ENCODE data around the gene DNAAF8.

The DNAAF8 gene

DNA sequence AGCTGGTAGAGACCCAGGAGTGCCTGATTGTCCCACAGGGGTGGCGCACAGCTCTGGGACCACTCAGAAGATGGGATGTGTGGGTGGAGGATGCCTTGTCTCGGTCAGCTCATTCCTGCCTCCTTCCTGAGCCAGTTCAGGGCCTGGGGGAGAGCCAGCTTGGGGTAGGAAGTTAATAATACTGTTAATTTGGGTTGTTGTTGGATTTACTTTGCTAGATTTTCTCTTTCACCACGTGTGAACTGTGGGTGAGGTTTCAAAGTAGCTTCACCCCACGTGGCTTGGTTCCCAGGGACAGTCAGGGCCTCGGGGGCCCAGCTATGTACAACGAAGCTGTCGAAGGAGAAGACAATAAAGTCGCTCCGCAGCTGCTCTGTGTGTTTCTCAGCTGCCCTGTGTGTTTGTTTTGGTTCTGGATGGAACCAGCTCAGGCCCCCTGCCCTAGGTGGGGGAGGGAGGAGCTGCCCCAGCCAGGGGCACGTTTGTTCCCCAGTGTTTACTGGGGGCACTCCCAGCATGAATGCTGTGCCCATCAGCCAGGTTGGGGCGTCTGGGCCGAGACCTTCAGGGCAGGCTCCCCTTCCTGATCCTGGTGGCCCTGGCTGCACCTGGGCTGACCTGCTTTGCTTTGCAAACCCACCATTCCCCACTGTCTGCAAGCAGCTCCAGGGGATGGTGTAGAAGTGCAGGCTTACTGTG is 38.7 kb upstream of the DNAAF8 start:
- DNase-seq = no peak

DNA sequence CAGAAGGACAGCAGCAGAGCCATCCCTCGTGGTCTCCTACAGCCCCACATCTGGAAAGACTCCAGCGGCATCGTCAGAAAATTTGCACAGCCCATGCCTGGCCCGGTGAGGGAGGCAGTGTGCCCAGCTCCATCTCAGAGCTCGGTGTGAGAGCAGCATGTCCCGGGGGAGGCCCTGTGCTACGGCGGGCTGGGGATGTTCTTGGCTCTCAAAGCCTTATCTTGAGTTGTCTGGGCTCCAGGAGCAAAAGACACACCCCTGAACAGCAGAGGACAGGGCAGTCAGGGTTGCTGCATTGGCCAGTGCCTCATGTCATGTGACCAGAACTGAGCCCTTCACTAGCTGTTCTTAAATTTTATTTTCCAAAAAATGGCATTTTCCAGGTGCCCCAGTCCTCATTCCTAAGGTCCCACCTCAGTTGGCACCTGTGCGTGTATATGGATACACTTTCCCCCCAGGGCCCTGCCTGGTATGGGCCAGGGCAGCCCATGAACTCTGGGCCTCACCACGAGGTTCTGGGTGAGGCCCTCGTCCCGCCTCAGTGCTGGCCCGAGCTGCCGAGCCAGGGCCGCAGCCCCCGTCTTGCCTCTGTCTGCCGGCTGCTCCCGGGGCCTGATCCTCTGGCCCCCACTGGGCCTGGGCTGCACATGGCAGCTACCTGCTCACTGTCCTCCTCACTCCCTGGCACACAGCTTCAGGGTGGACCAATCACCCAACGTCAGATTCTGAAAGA is 38.0 kb upstream of the DNAAF8 start:
- DNase-seq = no peak

DNA sequence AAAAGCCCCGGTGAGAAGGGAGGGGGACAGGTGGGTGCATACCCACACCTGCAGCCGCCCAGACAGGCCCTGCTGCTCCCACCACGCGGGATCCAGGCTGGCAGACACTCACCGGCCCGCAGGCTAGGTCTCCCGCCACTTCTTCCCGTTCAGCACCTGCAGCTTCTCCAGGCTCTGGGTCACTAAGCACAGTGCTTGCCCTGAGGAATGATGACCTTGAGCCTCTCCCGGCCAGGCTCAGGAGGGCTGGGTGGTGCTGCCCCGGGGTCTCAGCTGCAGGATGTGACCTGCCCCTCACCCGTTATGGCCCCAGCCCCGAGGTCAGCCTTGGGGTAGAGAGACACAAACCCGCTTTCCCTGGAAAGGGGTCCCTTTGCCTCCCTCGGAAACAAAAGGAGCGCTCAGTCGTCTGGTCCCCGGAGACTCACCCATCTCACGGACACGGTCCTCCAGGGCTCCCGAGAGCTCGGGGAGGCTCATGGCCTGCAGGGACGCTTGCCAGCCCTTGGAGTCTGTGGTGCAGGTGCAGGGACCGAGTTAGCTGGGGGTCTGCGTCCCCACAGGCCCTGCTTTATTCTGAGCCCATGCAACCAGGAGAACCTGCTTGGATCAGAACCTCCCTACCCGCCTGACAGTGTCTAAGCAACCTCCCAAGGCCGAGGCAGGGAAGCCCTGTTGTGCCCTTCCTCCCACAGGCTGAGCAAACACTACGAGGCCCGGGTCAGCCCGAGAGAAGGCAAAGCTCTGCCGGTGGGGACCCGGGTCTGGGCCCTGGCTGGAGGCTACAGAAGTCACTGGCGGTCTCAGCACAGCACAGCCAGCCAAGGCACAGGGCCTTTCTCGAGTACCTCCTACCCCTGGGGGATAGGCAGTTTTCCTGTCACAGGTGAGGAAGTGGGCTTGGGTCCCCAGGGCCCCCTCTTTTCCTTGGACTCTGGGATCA is 37.2 kb upstream of the DNAAF8 start:
- DNase-seq = no peak

DNA sequence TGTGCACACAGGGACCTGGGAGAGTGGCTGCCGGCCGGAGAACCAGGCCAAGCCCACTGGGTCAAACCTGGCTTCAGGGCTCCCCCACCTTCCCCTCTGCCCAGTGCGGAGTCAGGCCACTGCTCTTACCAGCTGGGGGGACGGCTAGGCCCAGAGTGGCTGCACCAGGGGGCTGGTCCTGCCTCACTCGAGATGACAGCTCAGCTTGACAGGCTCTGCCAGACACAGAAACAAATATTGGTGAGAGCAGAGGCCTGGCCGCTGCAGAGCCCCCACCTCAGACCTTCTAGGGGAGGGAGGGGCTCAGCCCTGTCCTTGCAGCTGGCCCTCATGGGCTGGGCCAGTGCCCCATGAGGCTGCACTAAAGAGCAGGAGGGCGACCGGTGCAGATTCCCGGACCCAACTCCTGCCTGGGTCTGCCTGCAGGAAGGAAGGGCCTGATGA is 36.5 kb upstream of the DNAAF8 start:
- DNase-seq = no peak

DNA sequence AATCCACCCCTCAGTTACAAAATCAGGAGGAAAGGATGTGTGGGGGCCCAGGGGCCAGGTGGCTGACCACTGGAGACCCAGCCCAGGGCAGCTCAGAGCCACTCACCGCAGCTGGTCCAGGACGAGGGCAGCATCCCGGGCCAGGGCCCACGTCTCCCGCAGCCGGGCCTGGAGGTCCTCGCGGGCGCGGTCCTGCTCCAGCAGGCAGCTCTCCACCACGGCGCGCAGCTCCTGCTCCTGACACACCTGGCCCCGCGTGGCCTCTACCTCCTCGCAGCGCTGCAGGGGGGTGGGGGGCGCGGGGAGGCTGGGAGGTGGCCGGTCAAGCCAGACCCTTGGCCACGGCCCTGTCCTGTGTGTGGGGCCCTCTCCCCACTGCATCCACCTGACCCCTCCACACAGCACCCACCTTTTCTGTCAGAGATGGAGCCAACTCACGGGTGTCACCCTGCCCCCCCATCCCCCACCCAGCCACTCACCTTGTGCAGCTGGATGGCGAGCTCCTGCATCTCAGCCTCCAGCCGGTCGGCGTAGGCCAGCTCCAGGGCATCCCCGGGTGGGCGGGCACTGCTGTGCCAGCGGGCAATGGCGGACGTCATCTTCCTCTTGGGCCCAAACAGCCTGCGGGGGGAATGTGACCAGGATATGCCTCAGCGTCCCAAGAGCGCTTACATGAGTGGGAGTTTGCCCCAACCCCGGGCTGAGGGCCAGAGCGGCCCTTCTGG is 35.9 kb upstream of the DNAAF8 start:
- no peak for DNase-seq

DNA sequence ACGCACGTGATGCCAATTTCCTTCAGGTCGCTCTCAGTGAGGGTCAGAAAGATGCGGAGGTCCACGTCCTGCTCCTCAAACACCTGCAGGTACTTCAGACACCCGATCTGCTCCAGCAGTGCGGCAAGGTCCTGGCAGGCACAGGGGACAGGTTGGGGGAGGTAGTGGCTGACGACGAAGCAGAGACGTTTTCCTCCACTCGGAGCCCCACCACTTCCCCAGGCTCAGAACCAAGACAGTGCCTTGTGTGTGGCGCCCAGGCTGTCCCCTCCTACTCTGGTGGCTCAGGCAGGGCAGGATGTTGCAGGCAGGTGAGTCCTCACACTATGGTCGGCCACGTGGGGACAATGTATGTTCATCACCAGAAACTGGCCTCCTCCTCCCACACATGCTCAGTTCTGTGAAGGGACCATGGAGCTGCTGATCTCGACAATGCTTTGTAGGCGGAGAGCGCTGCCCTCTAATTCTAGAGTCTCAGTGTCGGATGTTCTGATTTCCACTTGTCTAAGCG is 35.2 kb upstream of the DNAAF8 start:
- DNase-seq = no peak

DNA sequence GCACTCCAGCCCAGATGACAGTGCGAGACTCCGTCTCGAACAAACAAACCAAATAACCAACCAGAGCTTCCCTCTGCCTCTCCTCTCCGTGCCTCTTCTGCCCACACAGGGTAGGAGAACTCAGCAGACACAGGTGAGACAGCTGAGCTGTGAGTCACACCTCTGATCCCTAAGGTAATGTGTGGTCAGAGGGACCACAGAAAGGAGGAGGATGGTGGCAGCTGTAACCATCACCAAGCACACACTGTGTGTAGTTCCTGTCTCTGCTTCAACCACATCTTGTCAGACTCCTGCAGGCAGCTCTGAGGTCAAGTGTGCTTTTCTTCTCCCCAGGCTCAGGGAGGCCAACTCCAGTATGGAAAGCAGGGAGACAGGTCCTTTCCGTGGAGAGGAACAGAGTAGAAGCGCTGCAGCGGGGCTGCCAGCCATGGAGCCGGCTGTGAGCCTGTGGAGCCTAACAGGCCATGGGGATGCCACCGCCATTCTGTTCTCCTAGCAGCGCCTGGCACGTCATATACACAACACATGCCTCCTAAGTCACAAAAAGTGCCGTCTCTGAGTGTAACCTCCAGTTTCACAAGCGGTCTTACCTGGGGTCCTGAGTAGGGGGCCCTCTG is 33.8 kb upstream of the DNAAF8 start:
- DNase-seq = no peak

DNA sequence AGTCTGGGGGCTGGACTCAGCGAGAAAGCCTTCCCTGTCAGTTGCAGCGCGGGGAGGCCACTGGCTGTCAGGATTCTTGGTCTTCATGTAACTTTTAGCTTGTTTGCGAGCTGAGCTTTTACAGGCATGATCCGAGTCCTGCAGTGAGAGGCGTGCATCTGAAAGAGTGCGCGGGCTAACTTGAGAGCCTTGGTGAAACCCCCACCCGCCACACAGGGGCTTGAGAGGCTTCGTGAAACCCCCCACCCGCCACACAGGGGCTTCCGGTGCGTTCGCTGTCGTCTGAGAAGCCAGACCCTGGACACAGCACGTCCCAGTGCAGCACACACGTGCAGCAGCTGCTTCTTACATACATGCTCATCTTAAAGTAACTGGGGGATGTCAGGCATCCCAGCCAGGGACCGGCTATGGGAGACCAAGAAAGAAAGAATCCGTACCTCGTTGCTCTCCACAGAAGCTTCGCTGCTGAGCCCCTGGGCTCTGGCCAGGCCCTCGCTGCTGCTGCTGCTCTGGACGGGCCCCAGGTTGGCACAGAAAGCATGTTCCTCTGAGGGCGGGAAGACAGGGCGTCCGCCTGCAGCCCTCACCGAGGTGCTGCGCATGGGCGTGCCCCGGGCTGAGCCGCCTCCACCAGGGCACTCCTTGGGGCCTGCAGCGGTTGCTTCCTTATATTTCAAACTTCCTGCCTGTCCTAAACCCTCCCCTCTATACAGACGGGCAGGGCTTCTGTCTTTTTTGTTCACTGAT is 33.2 kb upstream of the DNAAF8 start:
- no peak for DNase-seq

DNA sequence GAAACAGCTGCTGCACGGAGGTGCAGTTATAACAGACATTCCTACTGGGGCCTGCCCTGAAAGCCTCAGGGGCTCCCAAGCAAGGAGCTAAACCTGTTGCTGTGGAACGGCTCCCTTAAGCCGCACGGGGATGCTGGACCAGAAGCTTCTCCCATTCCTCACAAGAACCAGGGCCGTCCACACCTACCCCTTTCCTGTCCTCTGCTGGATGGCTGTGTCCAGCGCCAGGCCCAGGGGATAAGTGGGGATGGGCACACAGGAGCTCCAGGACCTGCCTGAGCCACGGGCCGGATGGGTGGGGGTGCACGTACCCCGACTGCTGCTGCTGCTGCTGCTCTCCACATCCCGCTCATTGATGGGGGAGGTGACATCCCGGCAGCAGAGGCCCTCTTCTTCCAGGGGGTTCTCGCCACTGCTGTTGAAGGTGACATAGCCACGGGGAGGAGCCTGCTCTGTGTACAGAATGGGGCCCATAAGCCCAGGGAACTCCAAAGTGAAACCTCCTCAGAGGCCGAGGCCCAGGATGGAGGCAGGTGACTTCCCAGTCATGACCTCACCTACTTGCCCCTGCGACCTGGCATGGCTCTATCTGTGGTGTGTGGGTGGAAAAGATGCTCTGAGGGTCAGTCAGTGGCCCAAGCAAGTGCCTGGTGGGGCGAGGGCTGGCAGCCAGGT is 32.4 kb upstream of the DNAAF8 start:
- DNase-seq = no peak

DNA sequence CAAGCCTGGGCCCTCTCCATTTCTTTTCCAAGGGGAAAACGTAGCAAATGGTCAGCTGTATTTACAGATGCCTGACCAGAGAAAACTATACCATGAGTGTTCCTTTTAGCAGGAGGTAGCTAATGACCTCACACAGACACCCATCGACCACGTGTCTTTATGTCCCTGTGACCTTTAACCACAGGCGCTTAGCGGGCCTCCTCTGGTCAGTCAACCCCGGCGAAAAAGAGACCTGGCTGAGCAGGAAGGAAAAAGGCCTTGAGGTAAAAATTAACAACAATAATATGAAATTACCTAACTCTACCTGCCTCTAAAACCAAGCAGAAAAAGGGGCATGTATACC is 31.9 kb upstream of the DNAAF8 start:
- DNase-seq = no peak

DNA sequence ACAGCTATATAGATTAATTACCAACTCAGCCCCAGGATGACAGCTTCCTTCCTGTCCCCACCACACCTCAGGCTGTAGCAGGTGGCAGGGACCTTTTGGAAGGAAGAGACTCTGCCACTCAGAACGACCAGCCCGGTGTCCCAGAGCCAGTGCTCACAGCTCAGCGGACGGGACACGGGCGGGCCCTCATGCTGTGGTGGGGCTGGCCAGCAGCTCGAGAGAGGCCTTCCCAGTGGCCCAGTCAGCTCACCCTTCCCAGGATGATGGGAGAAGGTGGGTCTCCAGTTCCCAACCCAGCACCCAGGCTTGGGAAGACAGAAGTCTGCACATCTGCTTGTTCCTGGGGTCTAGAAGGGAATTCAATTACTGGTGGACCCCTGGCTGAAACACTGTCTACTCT is 30.4 kb upstream of the DNAAF8 start:
- DNase-seq = no peak

DNA sequence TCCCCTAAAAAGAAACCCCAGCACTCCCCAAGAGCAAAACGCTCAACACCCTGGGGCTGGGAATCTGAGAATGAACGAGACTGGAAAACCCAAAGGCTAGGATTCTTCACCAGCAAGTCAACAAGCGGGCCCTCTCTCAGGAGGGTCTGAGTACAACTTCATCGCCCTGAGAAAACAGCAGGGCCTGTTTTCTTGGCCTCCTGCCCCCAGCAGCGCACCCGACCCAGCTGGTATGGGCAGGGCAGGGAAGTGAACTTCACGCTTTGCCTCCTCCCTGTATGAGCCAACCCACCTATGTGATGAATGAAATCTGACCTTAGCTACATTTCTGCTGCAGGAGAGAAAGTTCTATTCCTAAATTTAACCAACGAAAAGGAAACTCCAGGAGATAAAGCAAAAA is 29.8 kb upstream of the DNAAF8 start:
- DNase-seq = no peak

DNA sequence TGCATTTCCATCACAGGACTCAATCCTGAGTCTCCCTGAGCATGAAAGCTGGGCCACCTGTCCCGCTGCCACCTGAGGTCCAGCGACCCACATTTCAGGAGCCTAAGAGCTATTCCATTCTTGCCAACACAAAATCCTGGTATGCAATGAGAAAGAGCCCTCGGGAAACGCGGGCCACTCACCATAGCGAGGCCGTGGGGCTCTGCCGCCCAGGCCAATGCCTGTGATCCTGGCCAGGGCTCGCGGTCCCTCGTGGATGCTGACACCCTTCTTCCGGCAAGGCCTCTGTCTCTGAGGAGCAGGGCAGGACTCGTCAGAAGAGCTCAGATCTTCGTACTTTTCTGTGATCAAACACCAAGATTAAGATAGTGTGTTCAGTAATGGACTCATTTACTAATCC is 29.4 kb upstream of the DNAAF8 start:
- no peak for DNase-seq

DNA sequence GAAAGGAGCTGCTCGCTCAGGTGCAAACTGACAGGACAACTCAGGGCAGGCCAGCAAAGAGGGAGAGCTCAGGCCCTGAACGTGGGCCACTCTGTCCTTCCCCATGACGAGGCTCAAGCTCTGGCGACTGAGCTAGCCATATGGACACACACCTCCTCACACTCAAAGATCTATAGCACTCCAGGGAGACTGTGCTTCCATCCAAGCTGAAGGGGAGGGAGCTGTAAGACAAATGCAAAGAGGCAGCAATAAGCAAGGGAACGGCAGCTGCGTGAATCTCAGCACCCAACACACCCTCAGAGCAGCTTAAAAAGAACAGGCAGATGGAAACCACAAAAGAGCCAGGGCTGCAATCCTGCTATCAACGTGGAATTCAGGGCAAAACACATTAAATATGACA is 27.5 kb upstream of the DNAAF8 start:
- DNase-seq = no peak

DNA sequence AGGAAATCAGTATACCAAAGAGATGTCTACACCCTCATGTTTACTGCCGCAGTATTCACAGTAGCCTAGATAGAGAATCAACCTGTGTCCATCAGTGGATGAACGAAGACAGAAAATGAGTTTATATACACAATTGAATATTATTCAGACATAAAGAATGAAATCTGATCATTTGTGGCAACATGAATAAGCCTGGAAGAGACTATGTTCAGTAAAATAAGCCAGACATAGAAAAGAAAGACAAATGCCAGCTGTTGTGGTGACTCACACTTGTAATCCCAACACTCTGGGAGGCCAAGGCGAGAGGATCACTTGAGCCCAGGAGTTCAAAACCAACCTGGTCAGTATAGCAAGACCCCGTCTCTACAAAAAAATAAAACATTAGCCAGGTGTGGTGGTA is 24.9 kb upstream of the DNAAF8 start:
- DNase-seq = no peak

DNA sequence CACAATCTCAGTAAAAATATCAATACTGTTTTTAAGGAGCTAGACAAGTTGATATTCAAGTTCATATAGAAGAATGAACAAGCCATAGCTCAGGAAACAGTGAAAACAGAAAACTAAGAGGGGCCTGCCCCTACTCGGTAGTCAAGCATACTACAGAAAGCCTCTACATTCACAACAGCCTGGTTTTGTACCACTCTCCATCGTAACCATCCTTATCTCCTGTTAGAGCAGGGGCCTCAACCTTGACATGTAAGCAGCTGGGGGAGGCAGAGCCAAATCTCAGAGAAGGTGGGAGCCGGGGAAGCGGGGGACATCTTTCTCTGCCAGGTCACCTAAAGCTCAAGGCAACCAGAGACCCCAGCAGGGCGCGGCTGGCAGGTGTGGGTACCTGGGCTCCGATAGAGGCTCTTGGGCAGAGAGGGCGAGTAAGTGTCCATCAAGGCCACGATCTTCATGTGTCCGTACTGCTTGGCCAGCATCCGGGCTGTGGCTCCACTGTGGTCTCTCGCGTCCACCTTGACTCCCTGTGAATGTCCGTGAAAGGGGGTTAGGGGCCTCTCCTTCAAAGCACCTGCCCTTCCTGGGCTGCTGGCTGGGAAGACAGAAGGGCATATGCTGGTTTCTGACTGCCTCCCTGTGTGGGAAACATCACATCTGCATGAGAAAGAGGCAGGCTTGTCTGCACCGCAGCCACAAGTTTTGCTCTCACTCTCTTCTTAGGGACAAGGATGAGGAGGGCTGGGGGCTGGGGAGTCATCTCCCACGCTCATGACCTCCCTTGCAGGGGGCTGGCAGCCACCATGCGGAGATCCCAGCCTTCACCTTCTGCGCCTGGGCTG is 20.5 kb upstream of the DNAAF8 start:
- DNase-seq = no peak

DNA sequence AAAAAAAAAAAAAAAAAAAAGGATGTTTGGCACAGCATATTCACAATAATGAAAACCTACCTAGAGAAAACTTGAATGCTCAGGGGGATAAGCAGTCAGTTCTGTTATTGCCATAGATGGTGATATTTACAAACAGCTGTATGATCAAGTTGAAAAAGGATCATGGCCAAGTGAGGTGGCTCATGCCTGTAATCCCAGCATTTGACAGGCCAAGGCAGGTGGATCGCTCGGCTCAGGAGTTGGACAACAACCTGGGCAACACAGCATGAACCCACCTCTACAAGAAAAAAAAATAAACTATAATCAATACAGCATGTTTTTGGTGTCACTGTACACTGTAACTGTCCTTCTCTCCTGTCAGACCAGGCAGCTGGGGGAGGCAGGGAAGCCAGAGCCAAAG is 19.3 kb upstream of the DNAAF8 start:
- no peak for DNase-seq

DNA sequence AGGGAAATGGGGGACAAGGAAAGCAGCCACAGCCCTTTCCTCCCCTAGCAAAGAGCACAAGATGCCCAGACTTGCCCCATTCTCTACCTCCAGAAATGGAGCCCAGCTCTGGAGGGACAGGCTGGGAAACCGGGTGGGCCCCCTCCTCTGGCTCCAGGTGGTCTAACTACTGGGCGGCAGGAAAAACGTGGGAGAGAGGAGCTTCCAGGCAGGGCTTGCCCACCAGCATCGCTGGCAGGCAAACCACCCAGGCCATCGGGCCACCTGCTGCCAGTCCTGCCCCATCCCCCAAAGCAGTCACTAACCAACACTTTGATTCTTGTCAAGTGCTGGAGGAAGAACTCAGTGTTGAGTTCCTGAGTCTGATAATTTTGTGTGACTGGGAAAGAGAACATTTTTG is 15.9 kb upstream of the DNAAF8 start:
- DNase-seq = no peak

DNA sequence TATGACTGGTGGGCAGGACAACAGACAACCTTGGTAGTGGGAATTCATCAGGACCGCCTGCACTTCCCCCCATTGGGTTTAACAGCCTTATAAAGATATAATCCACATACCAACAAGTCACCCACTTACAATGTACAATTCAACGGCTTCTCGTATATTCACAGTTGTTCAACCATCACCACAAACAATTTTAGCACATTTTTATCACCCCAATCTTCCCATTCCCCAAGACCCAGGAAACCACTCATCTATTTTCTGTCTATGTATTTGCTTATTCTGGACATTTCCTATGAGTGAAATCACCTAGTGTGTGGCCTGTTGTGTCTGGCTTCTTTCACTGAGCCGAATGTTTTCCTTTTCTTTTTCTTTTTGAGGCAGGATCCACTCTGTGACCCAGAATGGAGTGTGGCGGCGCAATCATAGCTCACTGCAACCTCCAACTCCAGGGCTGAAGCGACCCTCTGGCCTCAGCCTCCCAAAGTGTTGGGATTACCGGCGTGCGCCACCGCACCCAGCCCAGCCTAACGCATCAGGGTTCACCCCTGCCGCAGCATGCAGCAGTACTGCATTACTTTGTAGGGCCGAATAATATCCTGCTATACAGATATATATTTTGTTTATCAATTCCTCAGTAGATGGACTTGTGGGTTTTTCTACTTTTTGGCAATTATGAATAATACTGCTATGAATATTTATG is 11.1 kb upstream of the DNAAF8 start:
- no peak for DNase-seq

All from NCI-H2227 treated with DMSO at 0.1 percent for 48 hours (cell line).